Breast epithelium (tissue), 4 donors: ENCODE results near the gene DHX35. TPM values are rescaled to one million over a fixed set of nuclear protein-coding genes. Genes with fewer than 3 reads are reported as not detected.

Experiments
- DNase-seq, 2 donors: peaks; one replicate each; pipeline ENCODE4 v3.0.0-alpha.2; 2019; ENCODE audit warnings: low spot score in 2 of 2
- H3K27ac ChIP-seq, 2 donors: fragments of 200-600 bp; sonication (generic) in 1 of 2; one replicate each; pipeline ENCODE4 v1.5.1; 2016 to 2019; ENCODE audit warnings: mild to moderate bottlenecking in 1 of 2
- H3K27me3 ChIP-seq, 2 donors: fragments of 200-600 bp; sonication (generic) in 1 of 2; one replicate each; pipeline versions ENCODE4 v1.5.1 to v1.6.0; 2017 to 2019; ENCODE audit warnings: control low read depth in 1 of 2, mild to moderate bottlenecking in 1 of 2
- H3K36me3 ChIP-seq: fragments of 200-600 bp; one replicate; pipeline ENCODE4 v1.5.1; 2019
- H3K4me1 ChIP-seq, 2 donors: fragments of 200-600 bp; sonication (generic); one replicate each; pipeline ENCODE4 v1.5.1; 2016 to 2019; ENCODE audit warnings: control low read depth in 1 of 2
- H3K4me3 ChIP-seq, 3 donors: fragments of 200-600 bp; sonication (generic); 1 replicate in 2 of 3; 2 replicates in 1 of 3; pipeline ENCODE4 v1.5.1; 2016 to 2019; ENCODE audit warnings: mild to moderate bottlenecking in 3 of 3, moderate library complexity in 2 of 3
- H3K9me3 ChIP-seq, 2 donors: fragments of 200-600 bp; sonication (generic) in 1 of 2; one replicate each; pipeline ENCODE4 v1.5.1; 2016 to 2019; ENCODE audit warnings: control low read depth in 1 of 2
- POLR2A ChIP-seq: fragments of 450-650 bp; IDR thresholded peaks from one replicate; pipeline ENCODE4 v1.6.1; 2016; ENCODE audit warnings: antibody characterized with exemption, mild to moderate bottlenecking, moderate library complexity
- POLR2AphosphoS5 ChIP-seq, 3 donors: sonication (generic); formaldehyde crosslinking; IDR thresholded peaks; one replicate each; pipeline ENCODE4 v1.6.1; 2017; ENCODE audit warnings: antibody characterized with exemption in 3 of 3
- intact Hi-C: fragments of 100-400 bp; cut with DNase I; formaldehyde crosslinking; loops from one replicate; pipeline ENCODE4 v1.15.1; 2023; ENCODE audit warnings: low total_unique reads
- total RNA-seq, 3 donors: library from RNA; depleted of rRNA; stranded (reverse); fragments of >200 nt; gene quantifications; one replicate each; pipeline ENCODE4 v1.1.0, GENCODE V29; 2016
- TF ChIP-seq, protein P1 (sequence below), 3 donors: fragments of 450-650 bp; IDR thresholded peaks; one replicate each; pipeline ENCODE4 v1.5.1; 2016 to 2017; ENCODE audit warnings: antibody characterized with exemption in 3 of 3, mild to moderate bottlenecking in 3 of 3, moderate library complexity in 3 of 3

DHX35 gene
- total RNA-seq, 3 donors from 2014 or later, result 11.0 to 20.3 (median 20.1) TPM

DNA sequence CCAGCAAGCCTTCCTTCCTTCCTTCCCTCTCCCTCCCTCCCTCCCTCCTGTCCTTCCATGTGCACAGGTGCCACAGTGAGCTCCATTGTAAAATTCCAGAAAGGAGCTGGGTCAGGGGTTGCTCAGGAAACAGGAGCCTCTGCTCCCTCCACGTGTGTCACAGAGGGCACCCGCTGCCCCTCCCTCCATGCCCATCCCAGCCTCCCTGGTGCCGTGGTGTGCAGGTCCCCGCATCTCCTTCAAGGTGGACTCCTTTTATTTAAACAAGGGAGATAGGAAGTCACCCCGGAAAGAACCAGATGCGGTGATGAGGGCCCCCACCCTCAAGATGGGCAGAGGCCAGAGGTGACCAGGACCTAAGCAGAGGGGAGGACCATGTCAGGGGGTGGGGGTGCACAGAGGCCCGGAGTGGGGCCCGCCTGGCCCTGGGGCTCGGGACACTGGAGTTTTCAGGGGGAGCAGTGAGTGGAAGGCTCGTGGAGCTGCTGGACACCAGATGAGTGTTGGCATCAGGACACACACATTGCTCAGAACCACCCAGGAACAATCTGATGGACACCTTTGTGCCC, 85.4 kb downstream of the DHX35 start:
- Histone ChIP-seq H3K27me3 (no peaks in the 10 kb centered on the region), H3K4me3 (no peak overlapping the region), H3K27ac (no peak overlapping the region), H3K4me1 (peaks cover 3 to 5% of the 10 kb centered on the region in 2 donors), H3K9me3 (no peaks in the 10 kb centered on the region), H3K36me3 (no peaks in the 10 kb centered on the region)
- TF ChIP-seq POLR2A, result no peak
- no peak for DNase-seq
- intact Hi-C loops, result no loop called here

DNA sequence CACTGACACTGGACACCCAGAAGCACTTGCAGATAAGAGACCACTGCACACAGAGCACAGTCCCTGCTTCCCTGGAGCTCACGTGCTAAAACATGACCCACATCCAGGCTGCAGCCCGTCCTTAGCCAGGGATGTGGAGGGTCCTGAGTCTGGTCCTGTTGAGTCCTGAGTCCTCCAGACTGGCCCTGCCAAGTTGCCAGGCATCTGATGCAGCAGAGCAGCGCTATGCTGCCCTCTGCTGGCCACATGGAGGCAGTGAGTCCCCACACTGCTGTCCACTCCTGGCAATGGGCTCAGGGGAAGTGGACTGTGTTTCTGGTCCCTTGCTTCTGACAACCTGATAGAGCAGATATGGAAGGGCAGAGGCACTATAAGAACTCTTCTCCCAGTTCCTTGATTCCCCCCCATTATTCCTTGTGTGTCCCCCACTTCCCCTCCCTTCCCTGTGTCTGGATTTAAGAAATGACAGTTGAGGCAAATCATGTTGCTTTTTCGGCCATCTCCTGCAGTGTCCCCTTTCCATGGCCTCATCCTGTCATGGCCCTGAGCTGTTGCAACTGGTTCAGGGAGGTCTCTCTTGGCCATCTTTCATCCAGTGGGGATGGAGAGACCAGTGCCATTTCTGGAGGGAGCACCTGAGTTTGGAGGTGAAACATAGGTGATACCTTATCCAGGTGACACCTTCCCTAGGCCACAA, 86.0 kb downstream of the DHX35 start:
- no peak overlapping the region for H3K27ac ChIP-seq
- TF ChIP-seq, protein P1, sequence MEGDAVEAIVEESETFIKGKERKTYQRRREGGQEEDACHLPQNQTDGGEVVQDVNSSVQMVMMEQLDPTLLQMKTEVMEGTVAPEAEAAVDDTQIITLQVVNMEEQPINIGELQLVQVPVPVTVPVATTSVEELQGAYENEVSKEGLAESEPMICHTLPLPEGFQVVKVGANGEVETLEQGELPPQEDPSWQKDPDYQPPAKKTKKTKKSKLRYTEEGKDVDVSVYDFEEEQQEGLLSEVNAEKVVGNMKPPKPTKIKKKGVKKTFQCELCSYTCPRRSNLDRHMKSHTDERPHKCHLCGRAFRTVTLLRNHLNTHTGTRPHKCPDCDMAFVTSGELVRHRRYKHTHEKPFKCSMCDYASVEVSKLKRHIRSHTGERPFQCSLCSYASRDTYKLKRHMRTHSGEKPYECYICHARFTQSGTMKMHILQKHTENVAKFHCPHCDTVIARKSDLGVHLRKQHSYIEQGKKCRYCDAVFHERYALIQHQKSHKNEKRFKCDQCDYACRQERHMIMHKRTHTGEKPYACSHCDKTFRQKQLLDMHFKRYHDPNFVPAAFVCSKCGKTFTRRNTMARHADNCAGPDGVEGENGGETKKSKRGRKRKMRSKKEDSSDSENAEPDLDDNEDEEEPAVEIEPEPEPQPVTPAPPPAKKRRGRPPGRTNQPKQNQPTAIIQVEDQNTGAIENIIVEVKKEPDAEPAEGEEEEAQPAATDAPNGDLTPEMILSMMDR (IDR thresholded peaks at IDR 0.05), result peak; percentile 74 to 79 (median 76)
- TF ChIP-seq POLR2A (no peak), POLR2AphosphoS5 (IDR thresholded peaks at IDR 0.05) (no peak)
- DNase-seq, result peak; percentile 59 to 76
- H3K4me3 ChIP-seq, result no peak overlapping the region
- no peaks in the 10 kb centered on the region for H3K9me3 ChIP-seq
- intact Hi-C loops, result no loop called here
- no peaks in the 10 kb centered on the region for H3K27me3 ChIP-seq
- no peaks in the 10 kb centered on the region for H3K36me3 ChIP-seq
- peaks cover 3 to 5% of the 10 kb centered on the region in 2 donors for H3K4me1 ChIP-seq

DNA sequence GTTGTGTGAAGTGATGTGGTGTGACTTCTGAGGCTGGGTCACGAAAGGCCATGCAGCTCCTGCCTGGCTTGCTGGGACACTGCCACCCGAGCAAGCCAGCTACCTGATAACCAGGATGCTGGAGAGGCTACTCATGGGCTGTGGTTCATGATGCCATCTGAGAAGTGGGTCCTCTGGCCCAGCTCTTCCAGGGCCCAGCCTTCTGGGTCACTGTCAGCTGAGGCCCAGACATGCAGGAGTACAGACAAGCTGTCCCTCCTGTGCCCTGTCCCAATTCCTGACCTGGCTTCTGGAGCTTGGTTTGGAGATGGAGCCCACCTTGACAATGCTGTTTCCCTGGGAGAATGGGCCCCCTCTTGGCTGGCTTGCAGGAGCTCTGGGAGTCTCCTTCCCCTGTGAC, 87.0 kb downstream of the DHX35 start:
- peaks cover 3 to 5% of the 10 kb centered on the region in 2 donors for H3K4me1 ChIP-seq
- H3K27me3 ChIP-seq, result no peaks in the 10 kb centered on the region
- H3K9me3 ChIP-seq, result no peaks in the 10 kb centered on the region
- no peak overlapping the region for H3K4me3 ChIP-seq
- H3K36me3 ChIP-seq, result no peaks in the 10 kb centered on the region
- TF ChIP-seq, protein P1 (IDR thresholded peaks at IDR 0.05), result no peak
- TF ChIP-seq POLR2A, result no peak
- TF ChIP-seq POLR2AphosphoS5 (IDR thresholded peaks at IDR 0.05), result no peak
- intact Hi-C loops, result no loop called here
- H3K27ac ChIP-seq, result no peak overlapping the region
- DNase-seq, result no peak

DNA sequence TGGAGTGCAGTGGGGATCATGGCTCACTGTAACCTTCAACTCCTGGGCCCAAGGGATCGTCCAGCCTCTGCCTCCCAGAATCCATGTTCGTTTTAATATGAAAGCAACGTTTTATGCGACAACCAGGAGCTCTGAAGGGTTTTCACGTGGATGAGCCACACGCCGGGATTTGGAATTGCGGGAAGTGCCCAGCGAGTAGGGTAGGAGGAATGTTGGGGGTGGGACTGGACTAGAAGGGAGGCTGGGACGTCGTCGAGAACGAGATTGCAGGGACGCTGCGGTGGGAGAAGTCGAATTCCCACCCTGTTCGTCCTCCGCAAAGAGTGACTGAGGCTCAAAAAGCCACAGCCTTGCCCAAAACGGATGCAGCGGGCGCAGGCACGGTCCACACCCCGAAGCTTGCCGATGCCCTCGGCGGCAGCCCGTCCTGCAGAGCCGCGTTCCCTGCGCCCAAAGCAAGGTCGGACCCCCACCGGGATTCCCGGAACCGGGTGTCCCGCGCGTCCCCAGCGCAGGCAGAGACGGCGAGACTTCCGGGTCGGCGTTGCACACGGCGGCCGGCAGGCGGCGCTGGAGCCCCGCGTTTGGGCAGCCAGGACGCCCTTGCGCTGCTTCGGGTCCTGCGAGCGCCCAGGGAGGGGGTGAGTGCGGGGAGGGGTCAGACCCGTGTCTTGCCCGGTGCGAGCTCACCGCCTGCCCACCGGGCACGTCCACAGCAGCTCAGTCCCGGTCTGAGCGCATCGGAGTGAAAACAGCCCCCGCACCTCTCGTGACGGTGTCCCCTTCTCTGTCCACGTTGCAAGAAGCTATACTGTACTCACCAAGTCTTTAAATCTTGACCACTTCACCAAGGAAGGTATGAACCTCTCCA, 87.8 kb downstream of the DHX35 start:
- H3K4me3 ChIP-seq, result peak overlapping the region; percentile 58 to 83 (median 74)
- peak overlapping the region; percentile 64 to 74 for H3K27ac ChIP-seq
- H3K9me3 ChIP-seq, result no peaks in the 10 kb centered on the region
- H3K36me3 ChIP-seq, result no peaks in the 10 kb centered on the region
- peaks cover 3 to 5% of the 10 kb centered on the region in 2 donors for H3K4me1 ChIP-seq
- no peaks in the 10 kb centered on the region for H3K27me3 ChIP-seq
- DNase-seq, result peak in 1 of 2 donors; percentile 74
- no peak for TF ChIP-seq POLR2A
- TF ChIP-seq, protein P1 (IDR thresholded peaks at IDR 0.05), result peak; percentile 93 to 98 (median 98)
- peak in 2 of 3 donors; percentile 31 to 37 for TF ChIP-seq POLR2AphosphoS5 (IDR thresholded peaks at IDR 0.05)
- intact Hi-C loops, result no loop called here

DNA sequence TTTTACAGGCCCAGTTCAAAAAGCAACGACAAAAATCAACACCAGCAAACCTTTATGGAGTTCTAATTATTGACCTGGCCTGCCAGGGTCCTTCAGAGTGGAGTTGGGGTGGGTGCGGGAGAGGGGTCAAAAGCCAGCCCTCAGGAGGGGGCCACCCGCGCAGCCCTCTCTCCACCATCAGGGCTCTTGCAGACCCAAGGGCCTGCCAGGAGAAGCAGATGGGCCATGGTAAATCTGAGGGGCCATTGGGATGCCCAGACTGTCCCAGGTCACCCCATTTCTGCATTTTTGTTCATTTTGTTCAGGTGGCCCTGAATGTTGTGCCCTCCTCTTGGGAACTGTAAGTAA, 88.4 kb downstream of the DHX35 start:
- H3K9me3 ChIP-seq, result no peaks in the 10 kb centered on the region
- peaks cover 3 to 5% of the 10 kb centered on the region in 2 donors for H3K4me1 ChIP-seq
- DNase-seq, result no peak
- H3K27me3 ChIP-seq, result no peaks in the 10 kb centered on the region
- H3K36me3 ChIP-seq, result no peaks in the 10 kb centered on the region
- H3K27ac ChIP-seq, result no peak overlapping the region
- H3K4me3 ChIP-seq, result peak overlapping the region; percentile 58 to 83 (median 74)
- TF ChIP-seq, protein P1 (IDR thresholded peaks at IDR 0.05), result no peak
- TF ChIP-seq POLR2AphosphoS5 (IDR thresholded peaks at IDR 0.05) (no peak), POLR2A (no peak)
- intact Hi-C loops, result no loop called here
